ENCODE measurements around the gene TRAM2.

DNA sequence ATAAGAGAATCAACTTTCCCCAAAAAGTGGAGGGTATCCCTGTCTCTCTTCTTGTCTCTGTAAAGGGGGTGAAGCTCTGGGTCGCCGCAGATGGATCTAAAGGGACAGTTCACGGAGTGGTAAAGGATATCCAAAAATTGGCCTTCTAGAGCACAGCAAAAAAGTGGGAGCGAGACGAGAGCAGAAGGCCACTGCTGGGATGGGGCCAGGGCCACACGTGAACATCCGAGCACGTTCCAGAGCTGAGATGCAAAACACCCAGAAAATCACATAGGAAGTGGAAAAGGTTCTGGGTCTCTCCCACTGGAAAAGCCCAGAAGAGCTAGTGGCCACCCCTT is 837 bp downstream of the TRAM2 start:
- TF ChIP-seq POLR2A (IDR thresholded peaks at IDR 0.05; ENCODE audit: control extremely low read depth in 1 of 2, low read depth in 2 of 2, low read length in 2 of 2) = no peak
- TF ChIP-seq, protein P1, sequence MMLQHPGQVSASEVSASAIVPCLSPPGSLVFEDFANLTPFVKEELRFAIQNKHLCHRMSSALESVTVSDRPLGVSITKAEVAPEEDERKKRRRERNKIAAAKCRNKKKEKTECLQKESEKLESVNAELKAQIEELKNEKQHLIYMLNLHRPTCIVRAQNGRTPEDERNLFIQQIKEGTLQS (IDR thresholded peaks at IDR 0.05; ENCODE audit: insufficient read depth, low read depth, low read length) = no peak
- no peak for TF ChIP-seq BACH1 (IDR thresholded peaks at IDR 0.05; ENCODE audit: low read length)
- TF ChIP-seq EGR1 (IDR thresholded peaks at IDR 0.05; ENCODE audit: borderline replicate concordance, low read depth, low read length) = no peak
- TF ChIP-seq, protein P2, sequence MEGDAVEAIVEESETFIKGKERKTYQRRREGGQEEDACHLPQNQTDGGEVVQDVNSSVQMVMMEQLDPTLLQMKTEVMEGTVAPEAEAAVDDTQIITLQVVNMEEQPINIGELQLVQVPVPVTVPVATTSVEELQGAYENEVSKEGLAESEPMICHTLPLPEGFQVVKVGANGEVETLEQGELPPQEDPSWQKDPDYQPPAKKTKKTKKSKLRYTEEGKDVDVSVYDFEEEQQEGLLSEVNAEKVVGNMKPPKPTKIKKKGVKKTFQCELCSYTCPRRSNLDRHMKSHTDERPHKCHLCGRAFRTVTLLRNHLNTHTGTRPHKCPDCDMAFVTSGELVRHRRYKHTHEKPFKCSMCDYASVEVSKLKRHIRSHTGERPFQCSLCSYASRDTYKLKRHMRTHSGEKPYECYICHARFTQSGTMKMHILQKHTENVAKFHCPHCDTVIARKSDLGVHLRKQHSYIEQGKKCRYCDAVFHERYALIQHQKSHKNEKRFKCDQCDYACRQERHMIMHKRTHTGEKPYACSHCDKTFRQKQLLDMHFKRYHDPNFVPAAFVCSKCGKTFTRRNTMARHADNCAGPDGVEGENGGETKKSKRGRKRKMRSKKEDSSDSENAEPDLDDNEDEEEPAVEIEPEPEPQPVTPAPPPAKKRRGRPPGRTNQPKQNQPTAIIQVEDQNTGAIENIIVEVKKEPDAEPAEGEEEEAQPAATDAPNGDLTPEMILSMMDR (IDR thresholded peaks at IDR 0.05; ENCODE audit: control extremely low read depth in 1 of 3, insufficient read depth in 1 of 3, low read depth in 1 of 3, low read length in 3 of 3) = no peak
- TF ChIP-seq POLR2AphosphoS5 (IDR thresholded peaks at IDR 0.05; ENCODE audit: low read depth, low read length) = no peak
- no peak for TF ChIP-seq YY1 (IDR thresholded peaks at IDR 0.05; ENCODE audit: low read depth, low read length)
- TF ChIP-seq, protein P3, sequence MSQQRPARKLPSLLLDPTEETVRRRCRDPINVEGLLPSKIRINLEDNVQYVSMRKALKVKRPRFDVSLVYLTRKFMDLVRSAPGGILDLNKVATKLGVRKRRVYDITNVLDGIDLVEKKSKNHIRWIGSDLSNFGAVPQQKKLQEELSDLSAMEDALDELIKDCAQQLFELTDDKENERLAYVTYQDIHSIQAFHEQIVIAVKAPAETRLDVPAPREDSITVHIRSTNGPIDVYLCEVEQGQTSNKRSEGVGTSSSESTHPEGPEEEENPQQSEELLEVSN (IDR thresholded peaks at IDR 0.05) = no peak
- no peak for TF ChIP-seq GABPA (IDR thresholded peaks at IDR 0.05; ENCODE audit: borderline replicate concordance, insufficient read depth, low read length)
